OCI-LY7 (cell line): ENCODE results near the gene NDST4. TPM values are rescaled to one million over a fixed set of nuclear protein-coding genes. Genes with fewer than 3 reads are reported as not detected.

Experiments
- BruUV-seq: library from RNA; stranded (reverse); fragments of 400-500 nt; replicated peaks from 2 replicates; lab custom pipeline; 2021; lab: Mats Ljungman, UMichigan
- CTCF ChIA-PET: fragments of 300-600 bp; sonication (Branson Sonifier 250); formaldehyde crosslinking; loops from one replicate; lab custom pipeline; 2022; ENCODE audit warnings: antibody characterized with exemption; ENCODE audit not compliant: unreplicated experiment; lab: Charles Lee
- POLR2A ChIA-PET: fragments of 300-600 bp; sonication (Branson Sonifier 250); formaldehyde crosslinking; loops from one replicate; lab custom pipeline; 2022; ENCODE audit warnings: antibody characterized with exemption; lab: Charles Lee
- DNase-seq: peaks from one replicate; pipeline ENCODE4 v3.0.0-alpha.2; 2015; ENCODE audit warnings: low spot score
- H2AFZ ChIP-seq: fragments of 200-600 bp; sonication (generic), shearing (Covaris generic); 2 replicates; pipeline ENCODE4 v1.6.1; 2014; ENCODE audit warnings: mild to moderate bottlenecking, antibody characterized with exemption, low read length, moderate library complexity
- H3K27ac ChIP-seq: fragments of 200-600 bp; sonication (generic); 2 replicates; pipeline ENCODE4 v1.5.1; 2014; ENCODE audit warnings: mixed run types, low read depth, mild to moderate bottlenecking, moderate library complexity, low read length, inconsistent platforms; ENCODE audit not compliant: poor library complexity, severe bottlenecking
- H3K36me3 ChIP-seq: fragments of 200-600 bp; sonication (generic); 2 replicates; pipeline ENCODE4 v1.6.1; 2014; ENCODE audit warnings: mild to moderate bottlenecking, antibody characterized with exemption, low read length, moderate library complexity, mixed read lengths; ENCODE audit not compliant: insufficient read depth
- H3K4me1 ChIP-seq: fragments of 200-600 bp; sonication (generic); 2 replicates; pipeline ENCODE4 v1.5.1; 2014; ENCODE audit warnings: mild to moderate bottlenecking, low read length; ENCODE audit not compliant: insufficient read depth, poor library complexity, severe bottlenecking
- H3K4me2 ChIP-seq: fragments of 200-600 bp; sonication (generic); 2 replicates; pipeline ENCODE4 v1.6.1; 2014; ENCODE audit warnings: mild to moderate bottlenecking, low read length
- H3K4me3 ChIP-seq: fragments of 200-600 bp; sonication (generic); 2 replicates; pipeline ENCODE4 v1.5.1; 2014; ENCODE audit warnings: mild to moderate bottlenecking, low read depth, low read length; ENCODE audit not compliant: poor library complexity, severe bottlenecking
- H3K79me2 ChIP-seq: fragments of 200-600 bp; sonication (generic); 2 replicates; pipeline ENCODE4 v1.6.1; 2016; ENCODE audit warnings: low read depth, mild to moderate bottlenecking, low read length, moderate library complexity, mixed read lengths; ENCODE audit not compliant: insufficient read depth
- H3K9me2 ChIP-seq: fragments of 200-600 bp; sonication (generic); 2 replicates; pipeline ENCODE4 v1.6.1; 2016; ENCODE audit warnings: mild to moderate bottlenecking, low read length, mixed read lengths; ENCODE audit not compliant: insufficient read depth
- H3K9me3 ChIP-seq: fragments of 200-600 bp; sonication (generic); 2 replicates; pipeline ENCODE4 v1.6.1; 2014; ENCODE audit warnings: mild to moderate bottlenecking, mixed run types, low read length, mixed read lengths
- H4K20me1 ChIP-seq: fragments of 200-600 bp; sonication (generic); 2 replicates; pipeline ENCODE4 v1.6.1; 2014; ENCODE audit warnings: mild to moderate bottlenecking, antibody characterized with exemption, low read length, moderate library complexity, mixed read lengths; ENCODE audit not compliant: insufficient read depth
- CTCF ChIP-seq: fragments of 200-600 bp; sonication (generic); conservative IDR thresholded peaks from 2 replicates; pipeline ENCODE4 v1.5.1; 2014; ENCODE audit warnings: mild to moderate bottlenecking, antibody characterized with exemption, low read length, moderate library complexity, mixed read lengths
- EZH2phosphoT487 ChIP-seq: fragments of 200-600 bp; sonication (generic); IDR thresholded peaks from 2 replicates; pipeline ENCODE4 v1.6.1; 2018; ENCODE audit warnings: low read depth, borderline replicate concordance, mild to moderate bottlenecking, mixed run types, antibody characterized with exemption, low read length, moderate library complexity, mixed read lengths
- intact Hi-C: fragments of 100-400 bp; cut with micrococcal nuclease; formaldehyde crosslinking; loops from one replicate; pipeline ENCODE4 v1.10.0; 2022; ENCODE audit not compliant: unreplicated experiment
- total RNA-seq, 2 experiments: library from RNA; depleted of rRNA in 1 of 2; stranded (reverse); fragments of >200 nt in 1 of 2; shearing (Covaris generic) in 1 of 2; gene quantifications; 2 replicates each; pipeline ENCODE4 v1.2.3, GENCODE V29; 2014 to 2022

Gene NDST4
- total RNA-seq, 2 experiments from 2014 or later = not detected

GRCh38 chr4:115082633-115083032, 30.8 kb downstream of the NDST4 start:
- DNase-seq = no peak
- POLR2A ChIA-PET = interaction anchor here (0.6 kb wide), 2 partner anchors 9 to 19 kb away, joined by 3 to 4 read pairs; no protein-coding TSS in a partner anchor
- CTCF ChIA-PET = no interaction called here

GRCh38 chr4:115076691-115077090, 36.7 kb downstream of the NDST4 start:
- BruUV-seq = no TSS peak

More at GRCh38 chr4:115082633-115083032, 30.8 kb downstream of the NDST4 start:
- H3K4me2 ChIP-seq = no peak overlapping the region
- BruUV-seq = no TSS peak
- no peak overlapping the region for H2AFZ ChIP-seq
- H3K9me2 ChIP-seq = no peaks in the 10 kb centered on the region
- H3K4me1 ChIP-seq = no peaks in the 10 kb centered on the region
- intact Hi-C loops = no loop called here
- no peak overlapping the region for H3K4me3 ChIP-seq
- H4K20me1 ChIP-seq = no peaks in the 10 kb centered on the region
- TF ChIP-seq CTCF = no peak
- TF ChIP-seq EZH2phosphoT487 = no peak
- no peak overlapping the region for H3K27ac ChIP-seq
- no peaks in the 10 kb centered on the region for H3K79me2 ChIP-seq
- no peaks in the 10 kb centered on the region for H3K36me3 ChIP-seq
- no peaks in the 10 kb centered on the region for H3K9me3 ChIP-seq

More at GRCh38 chr4:115076691-115077090, 36.7 kb downstream of the NDST4 start:
- Histone ChIP-seq H3K4me3 (no peak overlapping the region), H3K4me2 (no peak overlapping the region), H4K20me1 (no peaks in the 10 kb centered on the region), H3K79me2 (no peaks in the 10 kb centered on the region), H2AFZ (no peak overlapping the region), H3K4me1 (no peaks in the 10 kb centered on the region), H3K9me2 (no peaks in the 10 kb centered on the region), H3K36me3 (no peaks in the 10 kb centered on the region), H3K9me3 (no peaks in the 10 kb centered on the region), H3K27ac (no peak overlapping the region)
- DNase-seq = no peak
- intact Hi-C loops = no loop called here
- TF ChIP-seq CTCF (no peak), EZH2phosphoT487 (no peak)
- ChIA-PET POLR2A (no interaction called here), CTCF (no interaction called here)
